GM19372 (cell line): ENCODE results near the gene RUNDC3A.
"Not testable (repeated sequence)": the region's sequence is repeated elsewhere in the genome, so short reads cannot be mapped to it uniquely, and the experiment has no call there.

Source experiments
- ATAC-seq: cut with Tn5 transposase; IDR thresholded peaks from one replicate; pipeline ENCODE4 v1.9.1; 2021; ENCODE audit warnings: mild to moderate bottlenecking, low read depth, moderate library complexity; ENCODE audit not compliant: unreplicated experiment

Gene RUNDC3A

GRCh38 chr17:44338702-44339101 is 30.3 kb downstream of the RUNDC3A start:
- no peak for ATAC-seq

- not testable (repeated sequence) for ATAC-seq
Observed at GRCh38 chr17:44340553-44340952, 32.2 kb downstream of the RUNDC3A start.

DNA sequence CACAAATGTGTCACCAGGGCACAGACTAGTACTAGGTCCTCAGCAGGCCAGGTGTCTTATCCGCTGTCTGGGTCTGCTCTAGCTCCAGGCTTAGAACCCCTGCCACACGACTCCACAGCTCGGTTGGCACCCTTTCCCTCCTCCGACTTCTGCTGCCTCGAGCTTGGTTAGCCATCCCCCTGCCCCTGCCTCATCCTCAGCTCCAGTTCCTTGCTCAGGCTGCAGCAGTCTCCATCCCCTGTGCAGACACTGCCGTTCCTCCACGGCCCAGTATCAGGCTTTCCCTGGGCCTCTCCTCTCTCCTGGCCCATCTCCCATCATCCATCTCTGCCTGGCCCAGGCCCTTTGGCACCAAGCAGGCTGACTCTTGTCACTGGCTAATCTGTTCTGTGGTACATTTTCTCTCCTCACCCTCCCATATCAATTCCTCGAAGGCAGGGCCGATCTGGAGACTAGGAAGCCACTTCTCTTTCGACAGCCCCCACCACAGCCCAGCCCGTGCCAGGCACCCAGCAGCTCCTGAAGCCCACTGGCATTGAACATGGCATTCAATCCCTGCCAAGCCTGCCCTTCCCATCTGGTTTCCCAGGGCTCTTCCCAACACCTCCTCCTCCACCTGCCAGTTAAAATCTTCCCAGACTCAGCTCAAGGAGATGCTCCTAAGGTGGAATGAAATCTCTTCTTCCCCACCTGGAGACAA is 35.3 kb downstream of the RUNDC3A start:
- no peak for ATAC-seq

GRCh38 chr17:44344939-44345453 is 36.6 kb downstream of the RUNDC3A start, which contains the start of gene GRN:
TSS of gene GRN (plus strand) at chr17:44345302. CDS start at chr17:44349165, 3,863 bp downstream.
- peak; percentile 69 for ATAC-seq

GRCh38 chr17:44345454-44346026 is 37.1 kb downstream of the RUNDC3A start:
- peak; percentile 7 for ATAC-seq

DNA sequence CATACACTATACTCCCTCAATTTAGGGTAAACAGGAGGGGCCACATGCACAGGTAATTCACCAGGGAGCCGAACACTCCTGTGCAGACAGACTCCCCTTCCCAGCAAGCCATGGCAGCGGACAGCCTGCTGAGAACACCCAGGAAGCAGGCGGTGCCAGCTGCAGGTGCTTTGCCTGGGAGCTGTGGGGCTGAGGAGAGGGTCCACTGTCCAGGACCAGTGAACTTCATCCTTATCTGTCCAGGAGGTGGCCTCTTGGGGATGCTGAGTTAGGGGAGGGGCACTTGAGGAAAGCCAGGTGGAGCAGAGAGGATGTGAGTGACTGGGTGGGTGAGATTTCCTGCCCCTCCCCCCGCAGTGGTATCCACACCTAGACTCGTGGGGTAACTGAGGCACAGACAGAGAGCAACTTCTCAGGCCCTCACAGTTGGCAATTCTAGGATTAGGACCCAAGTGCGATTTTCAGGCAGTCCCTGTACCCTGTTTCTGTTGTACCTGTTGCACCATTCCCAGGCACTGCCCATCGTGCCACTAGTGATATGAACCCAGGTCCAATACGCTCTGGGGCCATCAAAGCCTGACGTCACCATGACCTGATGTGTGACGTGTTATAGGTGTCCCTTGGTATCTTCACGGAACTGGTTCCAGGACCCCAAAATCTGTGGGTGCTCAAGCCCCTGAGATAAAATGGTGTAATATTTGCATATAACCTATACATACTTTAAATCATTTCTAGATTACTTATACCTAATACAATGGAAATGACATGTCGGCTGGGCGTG is 37.9 kb downstream of the RUNDC3A start:
- no peak for ATAC-seq

GRCh38 chr17:44347206-44348055 is 39.0 kb downstream of the RUNDC3A start:
- not testable (repeated sequence) for ATAC-seq

DNA sequence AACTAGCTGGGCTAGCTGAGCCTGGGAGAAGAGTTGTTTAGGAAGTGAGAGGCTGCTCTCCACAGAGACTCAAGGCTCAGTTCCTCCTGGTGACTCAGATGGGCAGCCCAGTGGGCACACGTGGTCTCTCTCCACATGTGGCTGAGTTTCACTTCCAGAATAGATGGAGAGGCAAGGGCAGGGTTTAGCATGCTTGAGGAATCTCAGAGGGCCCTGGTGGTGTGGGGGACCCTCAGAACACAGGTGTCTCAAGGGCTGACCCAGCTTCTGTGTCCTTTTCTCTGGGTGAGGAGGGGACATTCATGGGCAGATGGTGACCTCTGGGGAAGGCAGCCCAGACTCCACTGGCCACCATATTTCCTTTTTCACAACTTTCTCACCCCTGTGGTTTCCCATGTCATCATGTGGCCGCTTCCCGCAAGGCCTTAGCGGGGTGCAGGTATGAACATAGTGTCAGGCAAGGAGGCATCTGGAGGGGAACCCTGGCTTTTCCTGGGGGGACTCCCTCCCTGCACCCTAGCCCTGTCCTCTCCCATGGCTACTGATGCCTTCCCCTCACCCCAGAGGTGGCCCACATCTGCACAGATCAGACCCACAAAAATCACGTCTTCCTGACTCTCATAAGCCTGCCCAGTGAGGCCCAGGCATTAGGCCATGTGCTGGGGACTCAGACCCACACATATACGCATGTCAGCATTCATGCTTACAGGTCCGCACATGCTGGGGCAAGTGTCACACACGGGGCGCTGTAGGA is 40.0 kb downstream of the RUNDC3A start:
- no peak for ATAC-seq

DNA sequence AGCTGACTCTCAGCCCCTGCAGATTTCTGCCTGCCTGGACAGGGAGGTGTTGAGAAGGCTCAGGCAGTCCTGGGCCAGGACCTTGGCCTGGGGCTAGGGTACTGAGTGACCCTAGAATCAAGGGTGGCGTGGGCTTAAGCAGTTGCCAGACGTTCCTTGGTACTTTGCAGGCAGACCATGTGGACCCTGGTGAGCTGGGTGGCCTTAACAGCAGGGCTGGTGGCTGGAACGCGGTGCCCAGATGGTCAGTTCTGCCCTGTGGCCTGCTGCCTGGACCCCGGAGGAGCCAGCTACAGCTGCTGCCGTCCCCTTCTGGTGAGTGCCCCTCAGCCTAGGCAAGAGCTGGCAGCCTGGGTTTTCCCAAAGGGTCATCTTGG is 40.6 kb downstream of the RUNDC3A start:
- no peak for ATAC-seq

DNA sequence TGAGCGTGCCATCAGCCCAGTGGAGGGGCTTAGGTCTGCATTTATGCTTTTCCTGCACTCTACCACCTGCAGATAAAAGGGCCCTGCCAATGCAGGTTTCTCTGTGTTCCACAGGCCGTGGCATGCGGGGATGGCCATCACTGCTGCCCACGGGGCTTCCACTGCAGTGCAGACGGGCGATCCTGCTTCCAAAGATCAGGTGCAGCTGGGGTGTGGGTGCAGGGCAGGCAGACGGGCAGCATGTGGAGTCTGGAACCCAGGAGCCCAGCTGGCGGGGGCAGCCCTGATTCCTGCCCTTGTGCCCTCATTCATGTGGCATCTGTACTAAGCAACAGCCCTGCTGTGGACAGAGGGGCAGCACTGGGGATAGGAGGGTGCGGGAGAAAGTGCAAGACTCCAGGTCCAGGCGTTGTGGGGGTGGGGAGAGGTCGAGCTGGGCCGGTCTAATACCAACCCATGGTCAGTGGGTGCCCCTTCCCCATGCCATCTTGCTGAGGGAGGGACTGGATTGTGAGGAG is 41.2 kb downstream of the RUNDC3A start:
- ATAC-seq, result no peak

DNA sequence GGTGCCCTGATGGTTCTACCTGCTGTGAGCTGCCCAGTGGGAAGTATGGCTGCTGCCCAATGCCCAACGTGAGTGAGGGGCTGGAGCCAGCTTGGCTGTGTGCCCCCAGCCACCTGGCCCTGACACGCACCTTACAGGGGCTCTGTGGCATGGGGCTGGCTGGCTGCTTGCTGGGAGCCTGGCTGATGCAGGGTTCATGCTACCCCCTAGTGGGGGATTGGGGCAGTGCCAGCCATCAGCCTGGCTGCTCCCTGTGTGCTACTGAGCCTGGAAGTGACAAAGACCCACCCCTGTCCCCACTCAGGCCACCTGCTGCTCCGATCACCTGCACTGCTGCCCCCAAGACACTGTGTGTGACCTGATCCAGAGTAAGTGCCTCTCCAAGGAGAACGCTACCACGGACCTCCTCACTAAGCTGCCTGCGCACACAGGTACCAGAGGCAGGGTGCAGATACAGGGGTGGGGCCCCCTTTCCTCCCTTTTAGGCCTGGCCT is 42.4 kb downstream of the RUNDC3A start:
- ATAC-seq, result no peak

- no peak for ATAC-seq
Observed at GRCh38 chr17:44351464-44351863, 43.1 kb downstream of the RUNDC3A start.

DNA sequence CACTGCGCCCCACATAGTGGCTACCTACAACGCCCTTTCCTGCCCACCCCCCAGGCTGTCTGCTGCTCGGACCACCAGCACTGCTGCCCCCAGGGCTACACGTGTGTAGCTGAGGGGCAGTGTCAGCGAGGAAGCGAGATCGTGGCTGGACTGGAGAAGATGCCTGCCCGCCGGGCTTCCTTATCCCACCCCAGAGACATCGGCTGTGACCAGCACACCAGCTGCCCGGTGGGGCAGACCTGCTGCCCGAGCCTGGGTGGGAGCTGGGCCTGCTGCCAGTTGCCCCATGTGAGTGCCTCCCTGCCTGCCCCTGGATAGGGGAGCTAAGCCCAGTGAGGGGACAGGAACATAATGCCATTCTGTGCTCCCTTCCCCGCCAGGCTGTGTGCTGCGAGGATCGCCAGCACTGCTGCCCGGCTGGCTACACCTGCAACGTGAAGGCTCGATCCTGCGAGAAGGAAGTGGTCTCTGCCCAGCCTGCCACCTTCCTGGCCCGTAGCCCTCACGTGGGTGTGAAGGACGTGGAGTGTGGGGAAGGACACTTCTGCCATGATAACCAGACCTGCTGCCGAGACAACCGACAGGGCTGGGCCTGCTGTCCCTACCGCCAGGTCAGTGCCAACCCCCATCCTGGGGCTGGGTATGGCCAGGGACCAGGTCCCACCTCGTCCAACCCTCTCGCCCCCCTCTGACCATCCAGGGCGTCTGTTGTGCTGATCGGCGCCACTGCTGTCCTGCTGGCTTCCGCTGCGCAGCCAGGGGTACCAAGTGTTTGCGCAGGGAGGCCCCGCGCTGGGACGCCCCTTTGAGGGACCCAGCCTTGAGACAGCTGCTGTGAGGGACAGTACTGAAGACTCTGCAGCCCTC is 43.8 kb downstream of the RUNDC3A start:
- ATAC-seq, result no peak

DNA sequence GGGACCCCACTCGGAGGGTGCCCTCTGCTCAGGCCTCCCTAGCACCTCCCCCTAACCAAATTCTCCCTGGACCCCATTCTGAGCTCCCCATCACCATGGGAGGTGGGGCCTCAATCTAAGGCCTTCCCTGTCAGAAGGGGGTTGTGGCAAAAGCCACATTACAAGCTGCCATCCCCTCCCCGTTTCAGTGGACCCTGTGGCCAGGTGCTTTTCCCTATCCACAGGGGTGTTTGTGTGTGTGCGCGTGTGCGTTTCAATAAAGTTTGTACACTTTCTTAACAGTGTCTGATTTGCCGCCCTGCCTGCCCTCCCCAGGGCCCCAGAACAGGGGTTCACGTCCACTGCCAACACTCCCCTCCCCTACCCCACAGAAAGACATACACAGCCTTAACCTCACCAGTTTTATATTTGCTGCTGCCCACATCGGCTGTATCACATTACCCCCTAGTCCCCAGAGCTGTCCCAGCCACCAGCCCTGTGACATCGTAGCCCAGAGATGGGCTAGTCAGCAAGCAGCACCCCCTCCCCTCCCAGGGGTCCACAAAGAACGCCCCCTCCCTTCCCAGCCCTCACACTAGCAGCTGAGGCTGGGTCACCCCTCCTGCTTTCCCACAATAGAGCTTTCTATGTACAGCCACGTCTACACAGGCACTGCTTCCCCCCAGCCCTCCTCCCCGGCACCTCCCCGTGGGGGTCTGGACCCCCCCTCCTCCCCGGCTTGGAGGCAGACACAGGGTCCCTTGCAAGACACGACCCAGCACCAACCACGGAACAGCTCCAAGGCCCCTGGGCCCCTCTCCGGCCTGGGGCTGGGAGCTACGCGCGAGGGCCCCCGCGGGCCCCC is 44.6 kb downstream of the RUNDC3A start:
- no peak for ATAC-seq

DNA sequence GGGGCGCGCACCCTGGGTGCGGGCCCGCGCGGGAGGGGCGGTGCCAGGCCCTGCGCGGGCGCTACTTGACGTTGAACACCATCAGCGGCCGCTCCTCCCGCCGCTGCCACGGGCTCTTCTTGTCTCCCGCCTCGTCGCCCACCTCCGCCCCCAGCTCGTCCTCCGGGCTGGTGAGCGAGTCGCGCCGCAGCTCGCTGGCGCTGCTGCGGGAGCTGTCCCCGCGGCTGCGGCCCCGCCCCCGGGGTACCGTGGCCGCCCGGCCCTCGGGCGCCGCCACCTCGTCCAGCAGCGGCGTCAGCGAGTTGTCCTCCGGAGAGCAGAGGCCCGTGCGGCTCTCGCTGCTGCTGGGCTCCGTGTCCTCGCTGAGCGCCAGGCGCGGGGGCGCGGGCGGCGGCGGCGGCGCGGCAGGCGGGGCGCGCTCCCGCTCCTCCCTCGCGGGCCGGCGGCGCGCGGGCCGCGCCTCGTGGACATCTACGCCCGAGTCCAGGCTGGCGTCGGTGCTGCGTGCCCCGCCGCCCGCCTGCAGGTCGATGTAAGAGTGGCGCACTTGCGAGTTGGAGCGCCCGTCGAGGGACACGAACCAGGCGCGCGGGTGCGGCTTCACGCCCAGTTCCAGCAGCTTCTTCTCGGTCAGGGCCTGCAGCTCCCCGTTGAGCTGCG is 45.4 kb downstream of the RUNDC3A start:
- no peak for ATAC-seq

- no peak for ATAC-seq
Observed at GRCh38 chr17:44354582-44355561, 46.5 kb downstream of the RUNDC3A start.
